ENCODE results near the gene RHBDL3.
"Not testable (repeated sequence)": the region's sequence is repeated elsewhere in the genome, so short reads cannot be mapped to it uniquely, and the experiment has no call there.

Gene RHBDL3, protein sequence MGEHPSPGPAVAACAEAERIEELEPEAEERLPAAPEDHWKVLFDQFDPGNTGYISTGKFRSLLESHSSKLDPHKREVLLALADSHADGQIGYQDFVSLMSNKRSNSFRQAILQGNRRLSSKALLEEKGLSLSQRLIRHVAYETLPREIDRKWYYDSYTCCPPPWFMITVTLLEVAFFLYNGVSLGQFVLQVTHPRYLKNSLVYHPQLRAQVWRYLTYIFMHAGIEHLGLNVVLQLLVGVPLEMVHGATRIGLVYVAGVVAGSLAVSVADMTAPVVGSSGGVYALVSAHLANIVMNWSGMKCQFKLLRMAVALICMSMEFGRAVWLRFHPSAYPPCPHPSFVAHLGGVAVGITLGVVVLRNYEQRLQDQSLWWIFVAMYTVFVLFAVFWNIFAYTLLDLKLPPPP

DNA sequence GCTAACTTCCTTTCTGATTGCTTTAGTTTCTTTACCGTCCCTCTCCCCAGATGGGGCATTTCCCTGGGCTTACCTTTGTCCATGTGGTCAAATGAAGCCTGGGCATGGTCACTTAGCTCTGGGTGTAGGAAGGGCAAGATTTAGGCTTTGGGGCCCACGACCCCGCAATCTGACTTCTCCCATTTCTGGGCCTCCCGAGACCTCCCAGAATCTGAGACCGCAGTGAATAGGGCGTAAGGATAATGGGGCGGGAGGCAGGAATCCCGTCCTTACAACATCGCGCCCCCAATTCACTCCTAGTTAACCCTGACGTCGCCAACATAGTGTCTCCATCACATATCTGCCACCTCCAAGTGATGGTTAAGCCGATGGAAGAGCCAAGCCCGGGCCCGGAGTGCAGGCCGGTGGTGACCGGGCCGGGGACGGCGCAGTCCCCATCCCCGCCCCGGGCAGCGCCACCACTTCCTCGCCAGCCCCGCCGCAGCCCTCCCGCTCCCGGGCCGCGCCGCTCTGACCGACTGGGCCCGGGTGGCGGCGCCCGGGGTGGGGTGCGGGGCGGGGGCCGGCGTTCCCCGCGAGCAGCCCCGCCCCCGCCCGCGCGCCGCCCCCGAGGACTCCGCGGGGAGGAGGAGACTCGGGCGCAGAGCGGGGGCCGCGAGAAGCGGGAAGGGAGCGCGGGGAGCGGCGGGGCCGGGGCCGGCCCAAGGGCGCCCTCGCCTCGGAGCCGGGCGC lies at the start of gene RHBDL3:
RHBDL3 (plus strand) TSS at position 641 of the 732 bp plus-strand sequence. CDS start 358 bp downstream, outside the sequence.
- DNase-seq (ENCODE audit: low read depth), result no peak

DNA sequence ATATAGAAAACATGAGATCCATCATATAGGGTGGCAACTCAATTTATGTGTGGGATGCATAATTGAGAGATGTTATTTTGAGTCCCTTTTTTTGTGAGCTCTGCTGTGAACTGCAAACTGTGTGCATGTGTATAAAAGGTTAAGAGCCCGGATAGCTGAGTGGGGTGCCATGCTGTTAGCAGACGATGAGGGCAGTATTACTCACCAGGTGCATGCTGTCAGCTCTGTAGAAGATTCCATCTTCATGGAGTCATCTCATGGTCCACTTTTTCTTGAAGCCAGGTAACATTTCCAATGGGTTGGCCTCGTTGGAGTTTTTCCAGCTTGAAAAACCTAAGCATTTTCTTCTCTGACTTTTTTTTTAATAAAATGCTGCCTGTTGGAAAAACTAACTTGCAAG lies 43.0 kb upstream of the RHBDL3 start:
- DNase-seq (ENCODE audit: low read depth), result no peak

- no peak for DNase-seq (ENCODE audit: low read depth)
Observed at GRCh38 chr17:32223703-32224102, 41.9 kb upstream of the RHBDL3 start.

DNA sequence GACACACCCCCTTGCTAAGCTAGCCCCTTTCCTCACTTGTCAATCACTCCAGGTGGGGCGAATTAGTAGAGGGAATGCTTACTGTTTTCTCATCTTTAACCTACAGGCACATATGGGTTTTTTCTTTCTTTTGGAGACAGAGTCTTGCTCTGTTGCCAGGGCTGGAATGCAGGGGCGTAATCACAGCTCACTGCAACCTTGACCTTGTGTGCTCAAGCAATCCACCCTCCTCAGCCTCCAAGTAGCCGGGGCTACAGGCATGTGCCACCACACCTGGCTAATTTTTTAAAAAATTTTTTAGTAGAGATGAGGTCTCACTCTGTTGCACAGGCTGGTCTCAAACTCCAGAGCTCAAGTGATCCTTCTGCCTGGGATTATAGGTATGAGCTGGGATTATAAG lies 38.7 kb upstream of the RHBDL3 start:
- DNase-seq (ENCODE audit: low read depth), result no peak

GRCh38 chr17:32227910-32228309 lies 37.7 kb upstream of the RHBDL3 start:
- no peak for DNase-seq (ENCODE audit: low read depth)

DNA sequence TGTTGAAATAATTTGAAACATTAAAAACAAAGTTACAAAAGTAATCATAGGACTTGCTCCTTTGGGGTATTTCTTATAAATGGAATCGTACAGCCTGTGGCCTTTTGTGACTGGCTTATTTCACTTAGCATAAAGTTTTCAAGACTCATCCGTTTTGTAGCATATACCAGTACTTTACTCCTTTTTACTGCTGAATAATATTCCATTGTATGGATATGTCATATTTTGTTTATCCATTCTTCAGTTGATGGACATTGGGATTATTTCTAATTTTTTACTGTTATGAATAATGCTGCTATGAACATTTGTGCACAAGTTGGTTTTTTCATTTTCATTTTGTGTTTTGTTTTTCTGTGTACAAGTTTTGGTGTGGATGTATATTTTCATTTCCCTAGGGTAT lies 30.0 kb upstream of the RHBDL3 start:
- no peak for DNase-seq (ENCODE audit: low read depth)

DNA sequence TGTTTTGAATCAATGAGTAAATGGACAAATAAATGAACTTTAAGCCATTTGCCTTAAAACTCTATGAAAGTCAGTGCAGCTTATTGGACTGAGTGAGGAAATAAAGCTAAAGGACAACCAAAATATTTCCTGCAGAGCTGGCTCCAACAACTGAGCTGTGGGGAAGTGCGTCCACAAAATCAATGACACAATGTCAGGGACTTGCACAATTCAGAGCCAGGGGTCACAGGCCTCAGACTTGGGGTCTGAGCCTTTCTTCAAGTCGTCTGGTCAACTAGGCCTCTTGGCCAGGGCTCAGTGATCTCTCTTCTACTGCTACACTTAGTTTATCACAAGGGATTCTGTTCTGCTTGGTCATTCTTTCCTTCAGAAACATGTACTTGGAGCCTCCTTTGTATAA lies 26.2 kb upstream of the RHBDL3 start:
- DNase-seq (ENCODE audit: low read depth), result no peak

DNA sequence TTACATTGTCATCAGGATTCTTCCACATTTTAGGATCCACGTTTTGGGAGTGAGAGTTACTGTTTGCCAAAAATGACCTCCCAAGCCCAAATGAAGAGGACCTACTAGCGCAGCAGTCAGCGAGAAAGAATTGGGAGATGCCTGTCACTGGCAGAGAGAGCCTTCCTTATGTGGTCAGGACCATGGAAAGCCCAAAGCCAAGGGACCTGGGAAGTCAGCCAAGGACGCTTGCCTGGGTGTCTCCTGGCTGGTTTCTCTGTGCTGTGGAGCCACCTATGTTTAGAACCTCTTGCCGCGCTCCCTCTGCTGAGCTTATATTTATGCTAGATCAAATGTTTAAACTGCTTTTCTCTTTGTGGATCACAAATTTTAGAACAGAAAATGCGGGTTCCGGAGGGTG lies 24.9 kb upstream of the RHBDL3 start:
- DNase-seq (ENCODE audit: low read depth), result no peak

DNA sequence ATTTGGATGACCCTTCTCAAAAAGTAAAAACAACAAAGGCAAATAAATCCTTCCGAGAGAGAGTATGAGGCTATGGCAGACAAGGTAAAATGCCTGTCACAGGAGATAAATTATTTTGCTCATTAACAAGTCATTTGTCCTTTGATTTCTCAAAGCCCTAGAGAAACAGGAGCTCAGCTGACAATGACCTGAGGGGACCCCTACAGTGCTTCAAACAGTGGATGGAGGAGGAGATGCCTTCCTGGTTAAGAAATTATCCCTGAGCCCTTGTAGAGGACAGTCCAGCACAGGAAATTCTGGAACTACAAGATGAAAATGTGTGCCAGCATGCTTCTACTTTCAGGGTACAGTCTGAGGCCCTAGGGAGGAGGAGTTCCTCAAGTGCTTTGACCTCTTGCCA lies 24.0 kb upstream of the RHBDL3 start:
- DNase-seq (ENCODE audit: low read depth), result no peak

- DNase-seq (ENCODE audit: low read depth), result no peak
Observed at GRCh38 chr17:32249475-32249874, 16.2 kb upstream of the RHBDL3 start.

DNA sequence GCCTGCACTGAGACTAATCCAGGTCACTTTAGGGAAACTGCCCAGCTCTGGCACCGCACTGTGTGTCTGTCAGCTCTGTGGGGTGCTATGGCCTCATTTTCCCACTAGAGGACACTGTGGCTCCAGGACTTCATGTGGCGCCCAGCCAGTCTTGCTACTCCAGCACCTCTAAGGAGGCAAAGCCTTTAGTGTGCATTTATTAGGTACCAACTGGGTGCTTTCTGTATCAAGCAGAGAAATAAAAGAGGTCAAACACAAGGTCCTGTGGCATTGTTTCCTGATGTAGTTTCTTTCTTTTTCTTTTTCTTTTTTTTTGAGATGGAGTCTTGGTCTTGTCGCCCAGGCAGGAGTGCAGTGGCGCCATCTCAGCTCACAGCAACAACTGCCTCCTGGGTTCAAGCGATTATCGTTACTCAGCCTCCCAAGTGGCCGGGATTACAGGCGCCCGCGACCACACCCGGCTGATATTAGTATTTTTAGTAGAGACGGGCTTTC lies 12.5 kb upstream of the RHBDL3 start:
- no peak for DNase-seq (ENCODE audit: low read depth)

- no peak for DNase-seq (ENCODE audit: low read depth)
Observed at GRCh38 chr17:32256012-32256700, 9.5 kb upstream of the RHBDL3 start.

DNA sequence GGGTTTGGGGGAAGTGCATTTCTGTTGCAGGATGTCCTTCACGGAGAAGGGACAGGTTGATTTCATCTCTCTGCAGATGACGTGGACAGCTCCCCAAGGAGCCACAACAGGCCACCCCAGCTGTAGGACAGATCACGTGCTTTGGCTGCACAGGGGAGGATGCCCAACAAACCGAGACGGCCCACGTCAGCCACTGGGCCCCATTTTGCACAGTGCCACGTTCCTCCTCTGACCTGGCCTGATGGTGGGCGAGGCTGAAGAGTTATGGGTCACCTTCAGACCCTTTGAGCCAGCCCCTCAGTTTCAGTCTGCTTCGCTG lies 9.0 kb upstream of the RHBDL3 start:
- DNase-seq (ENCODE audit: low read depth), result no peak

DNA sequence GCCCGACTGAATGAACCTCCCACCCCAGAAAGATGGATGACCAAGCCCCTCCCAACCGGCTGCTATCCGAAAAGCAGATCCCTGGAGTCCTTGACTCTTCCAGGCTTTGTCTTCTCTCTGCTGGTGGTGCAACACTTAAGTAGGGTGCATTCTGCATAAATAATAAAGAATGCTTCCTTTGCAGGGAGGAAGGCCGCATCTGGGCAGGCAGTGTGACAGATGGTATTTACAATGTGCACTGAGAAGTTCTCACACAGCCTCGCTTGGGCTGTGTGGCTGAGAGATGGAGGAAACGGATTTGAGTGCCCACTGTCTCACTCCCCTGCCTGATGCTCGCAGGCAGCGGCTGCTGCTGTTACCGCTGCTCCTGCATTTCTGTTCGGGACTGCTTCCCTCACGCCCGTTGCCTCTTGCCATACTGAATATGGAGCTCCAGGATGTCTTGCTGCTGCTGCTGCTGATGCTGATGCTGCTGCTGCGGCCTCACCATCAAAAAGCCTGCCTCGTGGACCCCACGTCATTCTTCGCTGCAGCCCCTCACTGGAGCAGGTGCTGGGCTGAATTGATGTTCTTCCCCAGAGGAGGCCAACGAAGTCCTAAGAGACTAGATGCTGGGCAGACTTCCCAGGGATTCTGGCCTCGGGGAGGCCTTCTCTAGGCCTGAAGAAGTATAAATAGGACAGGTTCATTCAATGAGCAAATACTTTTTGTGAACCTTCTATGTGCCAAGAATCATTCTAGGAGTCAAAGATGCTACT lies 7.1 kb upstream of the RHBDL3 start:
- no peak for DNase-seq (ENCODE audit: low read depth)

DNA sequence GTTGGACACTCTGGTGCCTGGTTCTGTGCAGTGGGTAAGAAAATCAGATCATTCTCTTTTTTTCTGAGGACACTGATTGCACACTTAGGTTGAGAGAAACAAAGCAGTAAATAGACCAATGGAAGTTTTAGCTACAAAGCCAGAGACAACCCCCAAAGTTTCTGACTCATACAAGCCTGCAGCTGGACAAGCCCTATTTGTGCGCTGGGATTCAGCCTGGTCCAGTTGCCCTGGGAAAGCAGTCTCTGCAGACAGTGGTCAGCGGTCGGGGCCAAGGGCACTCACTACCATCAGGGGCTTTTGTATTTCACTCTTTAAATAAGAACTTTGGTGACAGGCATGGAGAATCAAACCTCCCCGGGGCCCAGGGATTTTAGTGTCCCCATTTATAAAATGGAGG lies 6.0 kb upstream of the RHBDL3 start:
- no peak for DNase-seq (ENCODE audit: low read depth)

DNA sequence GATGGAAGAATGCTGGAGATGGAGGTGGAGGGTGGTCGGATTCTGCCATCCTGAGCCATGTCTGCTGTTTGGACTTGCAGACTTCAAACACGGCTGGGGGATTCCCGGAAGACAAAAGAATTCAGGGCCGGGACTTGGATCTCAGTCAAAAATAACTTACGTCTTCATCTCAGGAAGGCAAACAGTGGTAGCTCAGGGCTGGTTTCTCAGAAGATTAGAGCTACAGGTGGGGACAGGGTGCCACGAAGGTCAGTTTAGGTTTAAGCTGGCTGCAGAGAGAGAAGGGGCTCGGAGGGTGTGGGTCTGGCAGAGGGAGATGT lies 4.3 kb upstream of the RHBDL3 start:
- DNase-seq (ENCODE audit: low read depth), result no peak

- DNase-seq (ENCODE audit: low read depth), result no peak
Observed at GRCh38 chr17:32261936-32262510, 3.6 kb upstream of the RHBDL3 start.

- DNase-seq (ENCODE audit: low read depth), result not testable (repeated sequence)
Observed at GRCh38 chr17:32263515-32263914, 2.1 kb upstream of the RHBDL3 start.

- DNase-seq (ENCODE audit: low read depth), result no peak
Observed at GRCh38 chr17:32264140-32264799, 1.4 kb upstream of the RHBDL3 start.

GRCh38 chr17:32264823-32265191 lies 825 bp upstream of the RHBDL3 start:
- no peak for DNase-seq (ENCODE audit: low read depth)

- no peak for DNase-seq (ENCODE audit: low read depth)
Observed at GRCh38 chr17:32266051-32266388, 388 bp downstream of the RHBDL3 start.
